Hepatocyte (in vitro differentiated cells): ENCODE results near the gene LEF1.

Source experiments
- CTCF ChIP-seq: fragments of 200-600 bp; sonication (generic); IDR thresholded peaks from 2 replicates; pipeline ENCODE4 v1.5.1; 2016; ENCODE audit warnings: antibody characterized with exemption, mild to moderate bottlenecking; ENCODE audit not compliant: poor library complexity
- EZH2 ChIP-seq: fragments of 200-600 bp; sonication (generic); IDR thresholded peaks from 2 replicates; pipeline ENCODE4 v1.6.1; 2016; ENCODE audit warnings: antibody characterized with exemption, mild to moderate bottlenecking, borderline replicate concordance

GRCh38 chr4:108140328-108140727, 28.4 kb downstream of the LEF1 start:
- TF ChIP-seq CTCF (no peak), EZH2 (no peak)
